HAP-1 (cell line): Measurements from ENCODE around the gene SSR2.

ENCODE experiments used
- DNase-seq, 2 experiments: peaks; one replicate each; pipeline ENCODE4 v3.0.0-alpha.2; 2016 to 2020; ENCODE audit warnings: low spot score in 2 of 2
- H3K27me3 ChIP-seq: fragments of 250-450 bp; sonication (Bioruptor Pico); 2 replicates; pipeline ENCODE4 v1.5.1; 2020; ENCODE audit warnings: low read depth, mild to moderate bottlenecking, moderate library complexity
- H3K36me3 ChIP-seq: fragments of 250-450 bp; sonication (Bioruptor Pico); replicated peaks from 2 replicates; pipeline ENCODE4 v1.5.1; 2020; ENCODE audit warnings: mild to moderate bottlenecking
- H3K4me1 ChIP-seq: fragments of 250-450 bp; sonication (Bioruptor Pico); 2 replicates; pipeline ENCODE4 v1.5.1; 2020; ENCODE audit warnings: mild to moderate bottlenecking
- H3K4me3 ChIP-seq: fragments of 250-450 bp; sonication (Bioruptor Pico); 2 replicates; pipeline ENCODE4 v1.5.1; 2020; ENCODE audit warnings: mild to moderate bottlenecking, moderate library complexity
- H3K9me3 ChIP-seq: fragments of 250-450 bp; sonication (Bioruptor Pico); 2 replicates; pipeline ENCODE4 v1.5.1; 2020; ENCODE audit warnings: mild to moderate bottlenecking, moderate library complexity
- in situ Hi-C: fragments of 300-500 bp; cut with MboI; formaldehyde crosslinking; loops from 3 replicates; pipeline ENCODE4 v1.14.3; 2020; ENCODE audit warnings: low sequenced_read_pairs, inconsistent platforms, mixed read lengths

SSR2 gene

DNA sequence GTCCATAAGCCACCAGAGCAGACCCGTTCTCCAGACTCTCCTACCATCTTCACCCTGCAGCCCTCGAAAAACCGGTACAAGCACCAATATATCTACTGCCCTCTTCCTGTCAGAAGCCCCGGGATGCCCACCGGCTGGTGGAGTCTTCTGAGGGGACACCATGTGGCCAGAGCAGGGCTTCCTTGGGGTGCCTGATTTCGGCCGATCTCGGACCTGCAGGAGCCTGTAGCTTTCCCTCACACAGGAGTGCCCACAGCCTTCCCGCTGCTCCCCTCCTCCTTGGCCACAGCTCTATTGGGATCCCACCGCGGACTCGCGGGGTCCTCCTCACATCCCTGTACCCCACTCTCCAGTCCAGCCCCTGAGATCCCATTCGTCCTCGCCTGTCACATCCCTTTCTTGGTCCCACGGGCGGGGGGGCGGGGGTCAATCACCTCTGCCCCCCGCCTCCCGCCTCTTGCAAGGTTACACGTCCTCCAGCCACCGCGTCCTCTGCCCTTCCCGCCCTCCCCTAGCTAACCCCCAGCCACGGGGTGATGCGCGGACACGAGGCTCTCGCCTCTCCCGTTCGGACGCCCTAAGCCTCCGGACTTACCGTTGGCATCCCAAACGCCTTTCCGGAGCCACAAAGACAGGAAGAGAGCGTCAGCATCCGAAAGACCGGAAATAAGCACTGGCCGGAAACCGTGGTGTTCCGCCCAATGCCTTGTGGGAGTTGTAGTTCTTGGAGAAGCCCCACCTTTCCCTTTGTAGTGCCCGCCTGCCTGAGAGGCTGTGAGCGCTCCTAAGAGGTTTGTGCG is at the start of gene SSR2:
Gene SSR2, minus strand, starts transcription at position 659 of the 800 bp plus-strand sequence. CDS start 784 bp downstream, outside the sequence.
- Histone ChIP-seq H3K36me3 (peaks cover 39% of the 10 kb centered on the region), H3K4me1 (peaks cover 20% of the 10 kb centered on the region), H3K27me3 (no peaks in the 10 kb centered on the region), H3K4me3 (peak within 1 kb of the TSS; percentile 64), H3K9me3 (no peaks in the 10 kb centered on the region; the same call in 1 of the 2 replicates)
- in situ Hi-C loops: no loop called here
- DNase-seq: peak; percentile 90 to 92

DNA sequence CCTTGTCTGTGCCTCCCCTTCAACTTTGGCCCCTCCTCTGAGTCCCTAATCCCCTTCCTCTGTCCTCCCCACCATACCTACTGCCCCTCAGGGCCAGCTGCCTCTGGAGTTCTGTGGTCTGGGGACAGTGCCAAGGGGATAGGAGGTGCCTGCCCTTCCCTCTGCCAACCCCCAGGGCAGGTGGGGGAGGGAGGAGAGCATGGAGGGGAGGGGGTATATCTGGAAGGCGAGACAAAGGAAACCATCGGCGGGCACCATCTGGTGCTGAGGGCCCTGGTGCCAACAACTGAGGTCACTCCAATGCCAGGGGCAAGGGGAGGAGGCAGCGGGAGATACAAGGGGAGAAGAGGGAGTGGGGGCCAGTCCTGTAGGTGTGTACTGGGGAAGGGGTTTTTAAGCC is 49.8 kb upstream of the SSR2 start:
- no peak for DNase-seq

DNA sequence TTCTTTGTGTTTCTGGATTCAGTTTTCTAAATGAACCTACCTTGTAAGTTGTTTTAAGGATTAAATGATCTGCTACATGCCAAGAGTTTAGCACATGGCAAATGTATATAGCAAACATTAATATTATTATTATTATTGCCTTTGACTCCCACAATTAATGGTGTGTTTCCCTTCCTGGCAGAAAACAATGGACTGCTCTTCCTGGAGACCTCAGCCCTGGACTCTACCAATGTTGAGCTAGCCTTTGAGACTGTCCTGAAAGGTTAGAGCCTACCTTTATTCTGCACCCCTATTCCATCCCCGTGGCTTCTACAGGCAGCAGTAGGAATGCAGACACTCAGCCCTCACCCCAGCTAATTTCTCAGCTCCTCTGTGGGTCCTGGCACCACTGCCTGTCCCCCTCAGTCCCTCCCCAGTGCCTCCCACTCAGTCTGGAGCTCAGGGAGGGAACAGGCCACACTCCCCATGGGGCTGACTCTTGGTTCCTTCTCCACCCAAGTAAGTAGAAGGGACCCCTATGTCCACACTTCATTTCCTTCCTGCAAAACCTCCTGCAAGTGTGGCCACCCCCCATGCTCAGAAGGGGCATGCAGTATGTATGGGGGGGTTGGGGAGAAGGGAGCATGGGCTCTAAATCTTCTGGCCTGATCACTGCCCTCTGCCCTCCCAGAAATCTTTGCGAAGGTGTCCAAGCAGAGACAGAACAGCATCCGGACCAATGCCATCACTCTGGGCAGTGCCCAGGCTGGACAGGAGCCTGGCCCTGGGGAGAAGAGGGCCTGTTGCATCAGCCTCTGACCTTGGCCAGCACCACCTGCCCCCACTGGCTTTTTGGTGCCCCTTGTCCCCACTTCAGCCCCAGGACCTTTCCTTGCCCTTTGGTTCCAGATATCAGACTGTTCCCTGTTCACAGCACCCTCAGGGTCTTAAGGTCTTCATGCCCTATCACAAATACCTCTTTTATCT is 49.0 kb upstream of the SSR2 start:
- in situ Hi-C loops: no loop called here
- Histone ChIP-seq H3K9me3 (no peaks in the 10 kb centered on the region), H3K4me1 (peaks cover 9% of the 10 kb centered on the region), H3K36me3 (no peaks in the 10 kb centered on the region; the same call in 1 of the 2 replicates), H3K4me3 (no peak overlapping the region), H3K27me3 (no peaks in the 10 kb centered on the region)
- DNase-seq: no peak

More for the DNA sequence above, 49.8 kb upstream of the SSR2 start:
- no peak overlapping the region for H3K4me3 ChIP-seq
- in situ Hi-C loops: no loop called here
- H3K27me3 ChIP-seq: no peaks in the 10 kb centered on the region
- no peaks in the 10 kb centered on the region for H3K9me3 ChIP-seq
- H3K4me1 ChIP-seq: peaks cover 9% of the 10 kb centered on the region
- H3K36me3 ChIP-seq: peaks cover 5% of the 10 kb centered on the region

DNA sequence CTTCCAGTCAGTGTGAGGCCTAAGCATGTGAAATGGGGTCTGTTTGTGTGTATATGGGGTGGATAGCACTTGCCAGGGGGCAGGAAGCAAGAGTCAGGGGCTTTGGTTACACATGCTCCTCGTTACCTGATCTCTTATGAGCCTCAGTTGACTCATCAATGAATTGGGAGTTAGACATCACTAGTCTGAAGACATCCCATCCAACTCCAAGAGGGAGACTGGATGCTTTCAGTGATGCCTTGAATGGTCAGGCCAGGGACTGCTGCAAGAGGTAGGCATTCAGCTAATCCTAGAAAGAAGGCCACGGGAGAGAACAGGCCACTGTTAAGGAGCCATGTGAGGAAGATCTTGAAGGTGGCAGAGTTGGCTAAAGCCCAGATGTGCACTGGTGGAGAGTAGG is 46.5 kb upstream of the SSR2 start:
- in situ Hi-C loops: no loop called here
- no peaks in the 10 kb centered on the region for H3K27me3 ChIP-seq
- no peak overlapping the region for H3K4me3 ChIP-seq
- no peaks in the 10 kb centered on the region for H3K9me3 ChIP-seq
- H3K4me1 ChIP-seq: no peaks in the 10 kb centered on the region
- no peak for DNase-seq
- H3K36me3 ChIP-seq: no peaks in the 10 kb centered on the region

DNA sequence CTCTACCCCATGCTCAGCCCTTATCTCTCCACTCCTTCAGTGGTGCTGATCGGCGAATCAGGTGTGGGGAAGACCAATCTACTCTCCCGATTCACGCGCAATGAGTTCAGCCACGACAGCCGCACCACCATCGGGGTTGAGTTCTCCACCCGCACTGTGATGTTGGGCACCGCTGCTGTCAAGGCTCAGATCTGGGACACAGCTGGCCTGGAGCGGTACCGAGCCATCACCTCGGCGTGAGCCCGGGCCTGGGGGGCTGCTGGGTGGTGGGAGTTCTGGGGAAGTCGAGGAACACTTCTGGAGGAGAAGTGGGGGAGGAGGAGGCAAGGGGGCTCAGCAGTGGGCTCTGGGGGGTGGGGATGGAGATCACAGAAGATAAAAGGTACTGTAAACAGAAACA is 45.1 kb upstream of the SSR2 start:
- Histone ChIP-seq H3K27me3 (no peaks in the 10 kb centered on the region), H3K4me3 (no peak overlapping the region), H3K9me3 (no peaks in the 10 kb centered on the region), H3K4me1 (no peaks in the 10 kb centered on the region), H3K36me3 (no peaks in the 10 kb centered on the region)
- DNase-seq: no peak
- in situ Hi-C loops: no loop called here

DNA sequence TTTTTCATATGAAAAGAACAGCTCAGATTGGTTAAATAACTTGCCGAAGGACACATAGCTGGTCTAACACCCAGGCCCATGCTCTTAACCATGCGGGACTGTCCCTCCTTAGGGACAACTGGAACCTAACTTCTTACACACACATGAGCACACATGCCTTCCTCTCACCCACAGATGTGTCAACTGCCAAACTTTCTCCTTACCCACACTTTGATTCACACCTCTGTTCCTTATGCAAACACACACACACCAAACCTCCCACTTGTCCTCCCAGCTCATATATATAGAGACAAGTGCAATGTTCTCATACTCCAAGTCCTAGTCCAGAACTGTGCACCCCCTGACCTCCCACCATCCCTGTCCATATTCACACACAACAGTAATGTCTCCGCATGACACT is 44.5 kb upstream of the SSR2 start:
- DNase-seq: no peak
- no peaks in the 10 kb centered on the region for H3K36me3 ChIP-seq
- no peaks in the 10 kb centered on the region for H3K27me3 ChIP-seq
- H3K4me3 ChIP-seq: no peak overlapping the region
- in situ Hi-C loops: no loop called here
- H3K9me3 ChIP-seq: no peaks in the 10 kb centered on the region
- no peaks in the 10 kb centered on the region for H3K4me1 ChIP-seq

DNA sequence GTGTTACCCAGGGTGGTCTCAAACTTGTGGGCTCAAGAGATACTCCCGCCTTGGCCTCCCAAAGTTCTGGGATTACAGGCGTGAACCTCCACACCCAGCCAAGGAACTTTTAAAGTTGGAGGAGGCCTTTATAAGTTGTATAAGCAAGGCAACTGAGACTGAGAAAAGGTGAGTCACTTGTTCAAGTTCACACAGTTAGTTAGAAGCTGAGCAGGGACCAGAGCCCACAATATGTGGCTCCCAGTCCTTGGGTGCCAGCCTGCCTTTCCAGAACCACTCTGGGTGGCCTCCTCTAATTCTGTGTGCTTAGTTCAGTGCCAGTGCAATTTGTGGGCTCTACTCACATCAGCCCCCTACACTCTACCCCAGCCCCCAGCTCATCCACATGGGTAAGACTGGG is 43.9 kb upstream of the SSR2 start:
- no peak for DNase-seq
- in situ Hi-C loops: no loop called here
- H3K4me3 ChIP-seq: no peak overlapping the region

DNA sequence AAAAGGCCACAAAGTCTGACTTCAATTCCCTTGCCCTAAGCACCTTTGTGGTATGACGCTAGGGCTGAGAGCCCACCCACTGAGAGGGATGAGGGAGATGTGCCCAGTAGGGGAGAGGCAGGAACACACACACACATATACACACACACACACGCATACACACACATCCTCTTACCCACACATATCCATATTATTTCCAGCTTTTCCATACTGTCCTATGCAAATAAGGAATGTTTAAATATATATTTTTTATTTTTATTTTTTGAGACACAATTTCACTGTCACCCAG is 43.2 kb upstream of the SSR2 start:
- no peak overlapping the region for H3K4me3 ChIP-seq
- H3K36me3 ChIP-seq: no peaks in the 10 kb centered on the region
- no peaks in the 10 kb centered on the region for H3K9me3 ChIP-seq
- H3K4me1 ChIP-seq: no peaks in the 10 kb centered on the region
- in situ Hi-C loops: no loop called here
- DNase-seq: no peak
- no peaks in the 10 kb centered on the region for H3K27me3 ChIP-seq

More for the DNA sequence above, 43.9 kb upstream of the SSR2 start:
- Histone ChIP-seq H3K36me3 (no peaks in the 10 kb centered on the region), H3K4me1 (no peaks in the 10 kb centered on the region), H3K27me3 (no peaks in the 10 kb centered on the region), H3K9me3 (no peaks in the 10 kb centered on the region)

DNA sequence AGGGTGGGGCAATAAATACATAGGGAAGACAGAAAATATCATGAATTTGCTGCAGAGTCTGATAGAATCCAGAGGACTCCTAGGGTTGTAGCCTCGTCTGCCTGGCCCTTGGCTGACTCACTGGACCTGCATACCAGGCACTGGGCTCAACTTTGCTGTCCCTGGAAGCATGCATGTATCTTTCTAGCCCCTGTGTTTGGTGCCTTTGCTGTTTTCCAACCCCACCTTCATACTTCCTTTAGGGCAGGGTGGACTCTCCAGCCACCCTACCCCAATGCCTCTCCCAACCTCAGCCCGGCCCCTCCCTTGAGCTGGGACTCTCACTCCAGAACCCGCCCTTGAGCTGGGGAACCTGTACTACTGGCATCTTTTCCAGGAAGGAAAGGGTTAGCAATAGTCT is 41.4 kb upstream of the SSR2 start:
- no peak overlapping the region for H3K4me3 ChIP-seq
- no peak for DNase-seq
- no peaks in the 10 kb centered on the region for H3K27me3 ChIP-seq
- no peaks in the 10 kb centered on the region for H3K4me1 ChIP-seq
- 0 out of 2 replicates have a peak, but pooled peaks cover 3% of the 10 kb centered on the region for H3K36me3 ChIP-seq
- in situ Hi-C loops: no loop called here
- H3K9me3 ChIP-seq: no peaks in the 10 kb centered on the region

DNA sequence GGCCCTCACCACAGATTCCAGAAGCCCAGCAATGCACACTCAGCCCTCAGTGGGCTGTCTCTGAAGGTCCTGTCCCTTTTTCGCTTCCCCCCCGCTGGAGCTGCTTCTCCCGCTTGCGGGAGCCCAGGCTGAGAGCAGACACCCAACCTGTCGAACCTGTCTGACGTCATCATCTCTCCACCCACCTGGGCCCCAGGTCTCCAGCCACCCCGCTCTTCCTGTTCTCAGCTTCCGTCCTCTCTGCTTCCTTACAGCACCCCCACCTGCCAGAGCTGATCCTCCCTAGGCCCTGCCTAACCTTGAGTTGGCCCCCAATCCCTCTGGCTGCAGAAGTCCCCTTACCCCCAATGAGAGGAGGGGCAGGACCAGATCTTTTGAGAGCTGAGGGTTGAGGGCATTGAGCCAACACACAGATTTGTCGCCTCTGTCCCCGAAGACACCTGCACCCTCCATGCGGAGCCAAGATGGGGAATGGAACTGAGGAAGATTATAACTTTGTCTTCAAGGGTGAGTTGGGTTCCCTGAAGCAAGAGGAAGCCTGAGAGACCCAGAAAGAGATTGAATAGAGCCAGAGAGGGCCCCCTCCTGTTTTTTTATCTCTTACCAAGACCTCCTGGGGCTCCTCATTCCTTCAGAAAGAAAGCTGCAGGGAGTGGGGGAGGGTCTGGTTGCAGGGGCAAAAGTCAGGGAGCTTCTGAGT is 40.3 kb upstream of the SSR2 start, which contains the start of gene RAB25:
Gene RAB25, plus strand, starts transcription at position 224 of the 700 bp plus-strand sequence. Its CDS starts 241 bp downstream, at position 465.
- H3K36me3 ChIP-seq: 0 out of 2 replicates have a peak, but pooled peaks cover 3% of the 10 kb centered on the region
- H3K27me3 ChIP-seq: no peaks in the 10 kb centered on the region
- H3K9me3 ChIP-seq: no peaks in the 10 kb centered on the region
- H3K4me3 ChIP-seq: no peak within 1 kb of the TSS
- DNase-seq: no peak
- in situ Hi-C loops: no loop called here
- no peaks in the 10 kb centered on the region for H3K4me1 ChIP-seq

DNA sequence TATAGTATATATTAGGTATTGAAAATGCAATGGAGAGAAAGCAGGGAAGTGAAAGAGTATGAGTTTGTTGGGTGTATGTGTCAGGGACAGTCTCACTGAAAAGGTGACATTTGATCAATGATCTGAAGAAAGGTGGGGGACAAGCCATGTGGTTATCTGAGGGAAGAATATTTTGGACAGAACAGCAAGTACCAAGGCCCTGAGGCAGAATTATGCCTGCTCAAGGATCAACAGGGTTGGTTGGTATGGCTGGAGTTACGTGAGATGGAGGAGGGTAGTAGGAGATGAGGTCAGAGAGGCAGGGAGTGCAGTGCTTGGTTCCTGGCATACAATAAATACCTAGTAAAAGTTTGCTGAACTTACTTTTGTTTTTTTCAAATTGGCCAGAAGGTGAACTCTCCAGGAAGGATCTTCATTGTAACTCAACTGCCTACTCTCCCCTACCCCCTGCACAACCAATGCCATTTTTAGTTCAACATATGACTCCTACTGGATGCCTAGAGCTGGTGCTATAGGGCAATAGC is 35.6 kb upstream of the SSR2 start:
- Histone ChIP-seq H3K9me3 (no peaks in the 10 kb centered on the region), H3K27me3 (no peaks in the 10 kb centered on the region), H3K4me3 (no peak overlapping the region), H3K4me1 (no peaks in the 10 kb centered on the region), H3K36me3 (peaks cover 7% of the 10 kb centered on the region)
- no peak for DNase-seq
- in situ Hi-C loops: loop anchor here (10.0 kb wide), 1 partner anchor 122 kb away; the partner anchor contains the start of gene KHDC4

DNA sequence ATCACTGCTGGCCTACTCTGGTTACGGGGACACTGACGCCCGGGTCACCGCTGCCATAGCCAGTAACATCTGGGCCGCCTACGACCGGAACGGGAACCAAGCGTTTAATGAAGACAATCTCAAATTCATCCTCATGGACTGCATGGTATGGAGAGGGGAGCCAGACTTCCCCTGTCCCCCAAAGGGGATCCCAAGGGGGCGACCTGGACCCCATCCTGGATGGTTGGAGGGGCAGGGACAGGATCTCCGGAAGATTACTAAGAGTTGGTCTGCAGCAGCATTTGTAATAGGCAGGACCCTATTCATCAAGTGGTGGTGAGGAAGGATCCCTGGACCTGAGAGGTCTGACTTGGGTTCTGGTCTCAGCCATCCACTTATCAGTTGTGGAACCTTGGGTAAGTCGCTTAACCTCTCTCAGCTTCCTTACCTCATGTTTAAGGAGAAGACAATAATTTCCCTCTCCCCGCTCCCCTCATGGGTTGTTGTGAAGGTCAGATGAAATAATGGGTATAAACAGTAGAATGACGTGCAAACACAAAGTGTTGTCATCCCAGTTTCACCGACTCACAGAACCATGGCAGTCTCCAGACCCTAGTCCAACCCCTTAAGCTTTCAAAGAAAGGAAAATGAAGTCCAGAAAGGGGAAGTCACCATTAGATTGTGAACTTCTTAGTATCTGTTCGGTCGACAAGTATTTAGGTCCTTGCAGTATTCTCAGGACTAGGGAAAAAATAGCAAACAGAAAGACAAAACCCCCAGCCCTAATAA is 34.7 kb upstream of the SSR2 start:
- DNase-seq: no peak
- H3K4me1 ChIP-seq: no peaks in the 10 kb centered on the region
- H3K36me3 ChIP-seq: peaks cover 7% of the 10 kb centered on the region
- no peaks in the 10 kb centered on the region for H3K9me3 ChIP-seq
- no peaks in the 10 kb centered on the region for H3K27me3 ChIP-seq
- peak overlapping the region; percentile 98 for H3K4me3 ChIP-seq
- in situ Hi-C loops: loop anchor here (10.0 kb wide), 1 partner anchor 121 kb away; the partner anchor contains the start of gene KHDC4
